ENCODE measurements around the gene TMEM45B. TPM values are rescaled to one million over a fixed set of nuclear protein-coding genes. Genes with fewer than 3 reads are reported as not detected.

TMEM45B gene
- total and polyA plus RNA-seq, 2 of the 13 experiments (the other 11 are each of a cell fraction or from before 2014, with no cell fraction given) = 29.1 to 181 TPM

GRCh38 chr11:129853518-129854231 lies 38.0 kb downstream of the TMEM45B start (continued):
- TF ChIP-seq LRRFIP1 (CRISPR knock-in tag; conservative IDR thresholded peaks at IDR 0.05) (no peak), EHMT2 (IDR thresholded peaks at IDR 0.05; ENCODE audit: borderline replicate concordance, low read depth, low read length) (no peak), ZNF124 (CRISPR knock-in tag; IDR thresholded peaks at IDR 0.05) (0 out of 2 replicates have a peak, but pooled peaks have one; percentile 74), ZNF503 (CRISPR knock-in tag; IDR thresholded peaks at IDR 0.05) (0 out of 2 replicates have a peak, but pooled peaks have one; percentile 48), ZNF513 (CRISPR knock-in tag; conservative IDR thresholded peaks at IDR 0.05) (no peak), ZNF367 (CRISPR knock-in tag; IDR thresholded peaks at IDR 0.05; ENCODE audit: borderline replicate concordance) (no peak), ZNF430 (CRISPR knock-in tag; IDR thresholded peaks at IDR 0.05) (0 out of 2 replicates have a peak, but pooled peaks have one; percentile 52), ZNF878 (CRISPR knock-in tag; IDR thresholded peaks at IDR 0.05) (no peak), TFDP1 (CRISPR knock-in tag; IDR thresholded peaks at IDR 0.05; ENCODE audit: borderline replicate concordance) (no peak), MAFG (CRISPR knock-in tag; IDR thresholded peaks at IDR 0.05) (no peak), ZC3H4 (CRISPR knock-in tag; IDR thresholded peaks at IDR 0.05; ENCODE audit: borderline replicate concordance) (no peak), ZNF331 (CRISPR knock-in tag; IDR thresholded peaks at IDR 0.05) (peak; percentile 70; the same call in 1 of the 2 replicates), CEBPG (CRISPR knock-in tag; IDR thresholded peaks at IDR 0.05) (peak; percentile 90), HMG20B (CRISPR knock-in tag; conservative IDR thresholded peaks at IDR 0.05) (0 out of 2 replicates have a peak, but pooled peaks have one; percentile 34), ZNF83 (CRISPR knock-in tag; IDR thresholded peaks at IDR 0.05; ENCODE audit: borderline replicate concordance) (no peak), PRDM10 (CRISPR knock-in tag; IDR thresholded peaks at IDR 0.05; ENCODE audit: low read depth) (peak; percentile 35; the same call in 1 of the 2 replicates), MXD3 (CRISPR knock-in tag; IDR thresholded peaks at IDR 0.05) (no peak), ZKSCAN1 (IDR thresholded peaks at IDR 0.05; ENCODE audit: low read length) (no peak)
